Activated naive CD4-positive, alpha-beta T cell treated with anti-CD3 and anti-CD28 coated beads, Interleukin-2, amount 50 U/mL, for 16 hours (primary cell): ENCODE data around the gene PAX8.

Source experiments
- DNase-seq: peaks from one replicate; pipeline ENCODE4 v3.0.0-alpha.2; 2020

PAX8 gene

DNA sequence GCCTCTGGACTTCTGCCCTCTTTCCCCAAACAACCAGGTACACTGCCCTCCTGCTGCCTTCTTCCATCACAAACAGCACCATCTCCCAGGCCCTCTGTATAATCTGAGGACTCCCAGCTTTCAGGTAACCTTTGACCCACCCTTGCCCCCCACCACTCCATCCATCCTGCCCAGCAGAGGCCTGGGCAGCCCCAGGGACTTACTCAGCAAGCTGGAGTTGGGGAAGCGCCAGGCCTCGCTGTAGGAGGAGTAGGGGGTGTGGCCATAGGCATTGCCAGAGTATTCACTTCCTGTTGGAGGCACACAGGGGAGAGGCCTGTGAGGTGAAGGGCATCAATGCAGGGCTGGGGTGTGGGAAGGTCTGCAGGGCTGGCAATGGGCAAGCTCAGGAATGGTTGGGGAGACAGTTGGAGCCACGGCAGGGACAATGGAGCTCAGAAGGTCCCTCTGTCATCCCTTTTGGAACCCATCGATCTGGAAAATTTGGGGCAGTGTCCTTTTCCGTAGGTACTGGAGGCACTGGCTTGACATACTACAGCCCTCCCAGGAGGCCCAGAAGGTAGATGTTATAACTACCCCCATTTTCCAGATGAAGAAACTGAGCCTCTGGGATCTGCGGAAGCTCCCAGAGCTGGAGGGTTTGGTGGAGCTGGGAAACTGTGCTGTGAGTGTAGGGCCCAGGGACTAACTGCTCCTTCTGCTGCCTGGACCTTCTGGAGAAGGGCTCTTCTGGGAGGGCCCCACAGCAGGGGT, 58.7 kb downstream of the PAX8 start:
- DNase-seq: no peak

DNA sequence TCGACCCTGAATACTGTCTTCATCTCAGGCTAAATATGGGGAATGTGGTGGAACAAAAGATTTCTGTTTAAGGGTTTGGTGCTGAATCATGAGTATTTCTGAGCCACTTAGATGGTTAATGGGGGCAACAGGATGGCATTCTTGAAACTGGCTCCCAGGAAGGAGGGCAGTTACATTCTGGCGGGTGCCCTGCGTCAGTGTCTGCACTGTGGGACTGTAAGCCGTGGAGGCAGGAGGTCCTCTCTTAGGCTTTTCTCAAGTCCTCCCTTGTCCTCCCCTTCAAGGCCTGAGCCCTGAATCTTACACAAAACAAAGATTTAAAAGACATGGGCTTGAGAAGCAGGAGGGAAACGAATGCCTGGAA, 59.2 kb downstream of the PAX8 start:
- DNase-seq: no peak

DNA sequence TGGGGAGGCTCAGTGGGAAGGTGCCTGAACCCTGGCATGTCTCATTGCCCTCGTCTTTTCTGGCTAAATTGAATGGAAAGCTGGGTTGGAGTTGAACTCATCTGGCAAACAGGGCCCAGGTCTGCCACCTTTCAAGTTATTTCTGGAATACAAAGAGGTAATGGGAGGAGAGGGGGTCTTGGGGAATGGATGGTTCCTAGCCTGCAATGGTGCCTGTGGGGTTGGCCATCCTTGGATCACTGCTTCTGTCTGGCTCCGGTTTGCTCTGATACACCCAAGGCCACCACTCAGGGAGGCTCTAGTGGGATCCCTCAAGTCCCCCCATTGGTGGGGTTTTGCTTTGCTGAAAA, 59.7 kb downstream of the PAX8 start:
- DNase-seq: no peak

DNA sequence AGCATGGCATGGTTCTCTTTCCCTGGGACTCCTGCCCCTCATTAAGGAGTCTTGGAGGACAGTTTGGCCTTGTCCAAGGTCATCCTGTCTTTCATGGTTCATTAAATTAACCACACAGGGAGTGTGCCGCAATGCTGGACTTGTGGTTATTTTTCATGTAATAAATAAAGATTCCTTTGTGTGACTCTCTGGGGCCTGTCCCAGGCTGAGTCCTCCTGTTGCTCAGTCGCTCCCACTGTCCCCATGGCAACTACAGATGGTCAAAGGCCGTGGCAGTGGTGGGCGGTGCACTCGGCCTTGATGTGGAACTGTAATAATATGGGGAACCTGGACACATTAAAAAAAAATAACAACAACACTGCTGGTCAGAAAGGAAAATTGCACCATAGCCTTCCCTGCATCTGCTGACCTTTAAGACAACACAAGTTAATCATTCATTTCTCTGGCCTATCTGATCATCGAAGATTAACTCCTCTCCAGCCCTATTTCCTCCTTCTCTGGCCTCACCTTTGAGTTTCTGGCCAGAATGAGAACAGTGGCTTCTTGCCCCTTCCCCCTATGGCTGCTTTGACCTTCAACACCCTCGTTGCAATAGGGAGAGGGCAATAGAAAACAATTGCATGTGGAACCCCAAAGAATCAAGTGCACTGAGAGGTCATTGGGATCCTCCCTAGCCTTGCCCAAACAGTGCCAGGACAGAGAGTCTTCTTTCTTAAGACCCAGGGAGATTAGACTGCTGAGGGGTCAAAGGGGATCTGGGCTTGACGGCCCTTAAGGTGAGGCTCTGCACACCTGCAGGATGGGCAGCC, 60.2 kb downstream of the PAX8 start:
- no peak for DNase-seq

DNA sequence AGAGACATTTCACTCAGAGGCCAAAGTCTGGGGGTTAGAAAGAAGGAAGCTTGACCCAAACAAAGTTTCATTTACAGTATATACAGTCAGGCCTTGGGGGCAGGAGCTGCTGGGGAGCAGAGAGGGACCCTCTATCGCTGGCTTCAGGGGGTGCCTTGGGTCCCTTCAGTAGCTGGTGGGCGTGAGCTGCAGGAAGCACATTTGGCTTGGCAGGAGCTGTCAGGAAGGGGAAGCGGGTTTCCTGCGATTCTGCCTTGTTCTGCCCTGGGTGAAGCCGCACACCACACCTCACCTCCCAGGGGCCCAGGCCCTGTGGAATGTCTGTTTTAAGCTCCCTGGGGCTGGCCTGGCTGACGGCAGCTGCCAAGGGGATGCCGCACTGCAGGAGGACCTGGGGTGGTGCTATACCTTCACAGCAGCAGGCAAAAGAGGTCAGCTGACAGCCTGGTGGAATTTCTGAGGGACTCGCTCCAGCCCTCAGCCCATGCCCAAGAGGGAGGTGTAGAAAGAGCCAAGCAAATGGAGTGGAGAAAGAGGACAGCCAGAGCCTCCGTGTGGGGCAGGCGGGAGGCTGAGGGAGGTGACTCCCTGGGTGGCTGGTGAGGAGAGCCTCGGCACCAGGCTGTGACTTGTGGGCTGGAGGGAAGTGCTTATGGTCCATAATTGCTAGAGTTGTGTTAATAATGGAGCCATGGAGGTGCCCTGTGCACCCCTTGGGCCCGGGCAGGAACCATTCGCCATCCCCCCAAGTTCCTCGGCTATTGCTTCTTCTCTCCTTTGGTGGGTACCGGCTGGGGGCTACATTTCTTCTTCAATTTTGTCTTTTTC, 61.1 kb downstream of the PAX8 start:
- no peak for DNase-seq

DNA sequence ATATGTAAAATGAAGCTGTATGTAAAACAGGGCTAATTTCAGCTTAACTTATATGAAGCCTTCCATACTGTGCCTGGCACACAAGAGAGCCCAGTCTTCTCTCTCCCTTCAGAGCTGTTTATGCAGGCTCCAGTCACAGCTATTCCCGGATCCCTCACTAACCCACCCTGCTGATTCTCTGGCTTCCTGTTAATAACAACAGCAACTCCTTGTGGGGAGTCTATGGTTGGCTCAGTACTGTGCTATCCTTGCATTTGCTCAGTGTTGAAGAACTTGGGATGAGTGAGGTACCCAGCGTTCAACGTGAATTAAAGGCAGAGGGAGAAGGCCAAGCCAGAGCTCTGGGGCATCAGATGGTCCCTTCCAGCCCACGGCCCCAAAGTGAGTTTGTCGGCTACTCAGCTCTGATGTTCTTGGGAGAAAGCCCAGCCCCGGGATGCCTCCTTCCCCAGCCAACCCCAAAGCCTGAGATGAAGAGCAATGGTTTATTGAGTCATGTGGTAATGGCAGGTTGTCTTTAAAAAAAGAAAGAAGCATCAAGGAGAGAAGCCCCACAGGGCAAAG, 61.7 kb downstream of the PAX8 start:
- DNase-seq: no peak

DNA sequence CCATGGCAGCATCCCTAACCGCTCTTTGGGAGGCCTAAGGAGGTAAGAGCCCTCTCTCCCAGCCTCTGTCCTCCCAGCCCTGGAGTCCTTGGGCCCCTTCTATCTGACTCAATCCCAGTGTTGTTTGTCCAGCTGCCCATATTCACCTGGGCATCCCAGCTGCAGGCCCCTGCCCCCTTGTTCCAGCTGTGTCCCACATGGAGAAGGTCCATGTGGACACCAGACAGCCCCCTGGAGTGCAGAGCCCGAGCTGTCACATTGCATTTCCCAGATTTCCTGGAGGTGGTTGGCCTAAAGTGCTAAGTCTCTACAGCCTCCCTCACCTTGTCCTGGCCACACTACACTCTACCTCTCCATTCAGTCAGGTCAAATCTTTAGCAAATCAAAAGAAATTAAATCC, 62.4 kb downstream of the PAX8 start:
- no peak for DNase-seq

DNA sequence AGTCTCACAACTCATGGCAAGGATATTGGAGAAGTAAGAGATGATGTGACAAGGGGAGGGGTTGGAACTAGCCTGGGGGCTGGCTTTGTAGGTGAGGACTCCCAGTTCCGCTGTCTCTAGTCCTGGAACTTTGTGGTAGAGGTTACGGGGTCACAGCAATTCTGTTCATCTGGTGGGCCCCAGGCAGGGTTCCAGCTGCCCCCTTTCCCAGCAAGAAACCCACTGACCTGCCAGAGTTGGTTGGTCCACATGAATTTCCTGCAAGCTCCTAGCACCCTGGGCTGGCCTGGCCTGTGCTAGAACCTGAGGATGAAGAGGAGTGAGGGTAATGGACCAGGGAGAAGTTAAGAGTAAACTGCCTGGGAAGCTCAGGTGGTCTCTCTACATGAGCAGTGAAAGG, 63.7 kb downstream of the PAX8 start:
- DNase-seq: no peak

DNA sequence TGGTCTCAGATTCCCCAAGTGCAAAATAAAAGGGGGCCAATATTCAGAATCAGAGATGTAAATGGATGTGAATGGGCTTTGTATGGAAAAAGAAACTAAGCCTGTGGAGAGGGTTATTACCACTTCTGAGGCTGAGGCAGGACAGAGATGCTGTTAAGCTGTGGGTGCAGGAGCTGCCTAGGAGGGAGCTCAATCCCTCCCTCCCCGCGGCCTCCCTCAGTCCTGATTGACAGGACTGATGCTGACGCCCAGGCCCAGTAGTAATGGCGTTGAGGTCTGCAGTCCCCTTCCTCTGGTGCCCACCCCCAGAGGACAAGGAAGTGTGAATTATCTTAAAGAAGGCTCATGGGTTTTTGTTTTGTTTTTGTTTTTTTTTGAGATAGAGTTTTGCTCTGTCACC, 64.6 kb downstream of the PAX8 start:
- no peak for DNase-seq

DNA sequence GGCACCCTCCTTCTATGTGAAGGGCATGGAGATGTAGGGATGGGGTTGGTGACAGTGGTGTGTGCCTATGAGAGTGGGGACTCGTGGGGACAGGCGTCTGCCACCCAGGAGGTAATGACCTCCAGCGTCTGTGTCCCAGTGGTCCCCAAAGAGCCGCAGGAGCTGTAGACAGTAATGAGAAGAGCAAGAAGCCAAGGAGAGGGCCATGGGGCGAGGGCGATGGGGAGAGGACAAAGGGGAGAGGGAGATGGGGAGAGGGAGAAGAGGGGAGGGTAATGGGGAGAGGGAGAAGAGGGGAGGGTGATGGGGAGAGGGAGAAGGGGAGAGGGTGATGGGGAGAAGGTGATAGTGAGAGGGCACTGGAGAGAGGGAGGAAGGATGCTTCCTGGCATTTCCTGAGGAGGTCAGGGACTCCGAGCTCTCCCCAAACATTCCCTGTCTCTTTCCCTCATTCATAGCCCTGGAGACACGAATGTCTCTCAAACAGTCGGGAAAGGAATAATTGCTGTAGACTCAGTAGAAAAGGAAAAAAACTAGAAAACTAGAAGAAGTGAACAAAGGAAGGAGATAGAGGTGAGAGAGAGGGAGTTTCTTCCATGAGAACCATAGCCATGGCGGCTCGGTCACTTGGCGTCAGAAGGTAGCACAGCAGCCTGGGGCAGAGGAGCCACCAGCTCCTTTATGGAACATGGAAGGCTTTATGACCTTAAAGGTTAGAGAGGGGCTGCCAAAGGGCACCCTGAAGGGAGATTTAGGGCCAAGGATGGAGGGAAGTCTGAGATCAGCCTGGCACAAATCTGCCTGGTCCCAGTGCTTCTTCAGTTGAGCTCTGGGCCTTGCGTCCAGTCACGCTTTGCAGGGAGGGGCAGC, 65.4 kb downstream of the PAX8 start:
- no peak for DNase-seq

DNA sequence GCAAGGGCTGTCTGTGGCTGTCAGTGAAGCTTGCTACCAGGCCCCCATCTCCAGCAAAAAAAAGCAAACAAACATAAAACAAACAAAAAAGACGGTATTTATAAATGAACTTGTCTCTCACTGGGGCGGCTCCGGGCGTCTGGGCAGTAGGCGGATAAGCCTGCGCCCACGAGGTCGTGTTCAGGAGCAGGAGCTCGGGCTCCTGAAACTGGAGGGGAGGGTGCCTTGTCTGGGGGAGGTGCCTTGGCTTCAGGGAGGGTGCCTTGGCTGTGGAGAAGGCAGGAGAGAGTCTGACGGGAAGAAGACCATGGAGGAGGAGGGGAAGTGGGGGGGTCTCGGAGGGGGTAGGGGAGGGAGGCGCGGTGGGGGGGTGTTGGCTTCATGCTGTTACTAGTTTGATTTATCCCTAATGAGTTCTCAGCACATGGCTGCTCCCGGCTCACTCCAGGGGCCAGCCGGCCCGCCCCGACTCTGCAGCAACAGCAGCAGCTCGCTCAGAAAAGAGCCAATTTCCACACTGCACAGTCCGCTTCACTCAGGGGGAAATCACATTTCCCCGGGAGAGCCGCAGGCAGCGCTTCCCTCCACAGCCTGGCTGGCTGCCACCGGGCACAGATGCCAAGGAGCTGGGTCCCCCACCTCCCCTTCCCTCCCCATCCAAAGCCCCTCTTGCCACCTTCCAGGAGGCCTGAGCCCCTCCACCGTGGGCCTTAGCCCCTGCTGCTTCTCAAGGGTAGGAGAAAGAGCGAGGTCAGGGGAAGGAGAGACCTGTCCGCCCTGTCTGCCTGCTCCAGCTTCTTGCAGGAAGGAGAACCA, 66.3 kb downstream of the PAX8 start:
- DNase-seq: no peak

DNA sequence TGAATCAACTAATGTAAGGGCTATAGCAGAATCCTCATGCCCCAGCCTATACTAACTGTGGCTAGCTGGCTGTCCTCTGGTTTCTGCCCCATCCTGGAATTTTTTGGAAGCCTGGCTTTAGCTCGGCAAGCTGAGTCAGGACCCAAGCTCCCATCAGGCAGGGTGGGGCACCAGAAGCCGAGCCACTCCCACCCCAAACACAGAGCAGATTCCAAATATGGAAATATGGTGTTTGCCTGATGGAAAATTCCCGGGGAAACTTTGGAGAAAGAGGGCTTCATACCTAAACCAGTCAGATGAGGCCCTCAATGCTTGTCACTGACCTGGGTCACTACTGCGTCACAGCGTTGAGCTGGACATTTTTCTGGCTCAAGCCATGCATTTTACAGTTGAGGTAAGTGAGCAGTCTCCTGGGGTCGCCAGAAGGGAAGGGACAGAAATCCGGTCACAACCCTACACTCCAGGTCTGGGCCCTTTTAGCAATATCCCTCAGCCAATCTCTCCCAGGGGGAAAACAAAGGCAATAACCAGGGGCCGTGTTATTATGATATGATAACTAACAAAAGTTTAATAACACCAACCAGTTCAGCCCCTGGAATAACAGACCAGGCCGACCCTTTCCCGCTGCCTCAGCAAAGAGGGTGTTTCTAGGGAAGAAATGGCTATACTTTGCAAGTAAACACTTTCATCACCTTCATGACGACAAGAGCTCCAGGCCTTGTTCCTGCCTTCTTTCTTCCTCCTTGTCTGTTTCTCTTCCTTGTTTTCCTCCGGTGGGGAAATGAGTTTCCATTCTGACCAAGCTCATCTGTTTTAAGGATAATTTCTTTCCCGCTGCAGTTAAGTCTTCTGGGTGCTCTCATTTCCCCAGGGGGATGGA, 67.3 kb downstream of the PAX8 start:
- no peak for DNase-seq

DNA sequence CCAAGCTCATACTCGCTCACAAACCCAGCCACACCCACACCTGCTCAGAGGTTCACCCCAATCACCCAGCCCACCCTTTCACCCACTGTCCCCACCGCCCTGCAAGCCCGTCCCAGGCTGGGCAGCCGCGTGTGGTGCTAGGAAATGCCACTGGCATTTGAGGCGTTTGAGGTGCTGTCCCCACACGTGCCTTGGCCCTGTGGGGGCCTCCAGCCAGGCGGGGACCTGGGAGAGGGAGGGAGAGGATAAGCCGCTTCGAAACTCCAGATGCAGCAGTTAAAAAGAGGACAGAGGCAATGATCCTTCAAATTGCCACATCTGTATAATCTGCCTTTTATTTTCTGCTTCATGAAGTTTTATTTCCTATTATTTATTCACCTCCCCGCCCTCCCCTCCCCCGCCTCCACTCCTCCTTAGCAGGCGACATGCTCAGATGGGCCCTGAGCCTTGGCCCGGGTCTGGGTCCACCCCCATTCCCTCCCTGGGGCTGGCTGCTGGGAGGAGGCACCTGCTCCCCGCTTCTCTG, 69.0 kb downstream of the PAX8 start:
- no peak for DNase-seq

DNA sequence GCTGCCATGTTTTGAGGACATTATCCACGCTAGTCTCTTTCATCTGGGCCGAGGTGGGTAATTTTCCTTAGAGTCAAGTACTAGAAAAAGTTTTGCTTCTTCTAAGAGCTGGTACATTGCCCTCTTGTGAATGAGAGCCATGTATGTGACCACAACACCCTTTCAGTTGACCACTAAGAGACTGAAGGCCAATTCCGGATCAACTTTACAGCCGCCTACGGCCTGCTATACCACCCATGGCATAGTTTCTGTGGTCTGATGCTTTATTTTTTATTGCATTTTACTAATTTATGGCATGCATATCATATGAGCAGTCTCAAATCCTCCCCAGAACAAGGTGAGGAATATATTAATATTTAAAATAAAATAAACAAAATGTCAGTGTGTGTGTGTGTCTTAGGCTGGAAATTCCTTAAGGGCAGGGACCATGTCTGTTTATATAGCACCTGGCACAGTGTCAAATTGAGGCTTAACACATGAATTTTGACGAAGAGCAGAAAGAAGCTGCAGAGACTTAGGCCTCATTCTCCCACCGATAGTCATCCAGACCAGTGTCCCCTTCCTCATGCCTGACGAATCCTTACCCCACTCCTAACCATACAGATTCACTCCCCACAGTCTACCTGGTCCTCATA, 69.6 kb downstream of the PAX8 start:
- DNase-seq: no peak

DNA sequence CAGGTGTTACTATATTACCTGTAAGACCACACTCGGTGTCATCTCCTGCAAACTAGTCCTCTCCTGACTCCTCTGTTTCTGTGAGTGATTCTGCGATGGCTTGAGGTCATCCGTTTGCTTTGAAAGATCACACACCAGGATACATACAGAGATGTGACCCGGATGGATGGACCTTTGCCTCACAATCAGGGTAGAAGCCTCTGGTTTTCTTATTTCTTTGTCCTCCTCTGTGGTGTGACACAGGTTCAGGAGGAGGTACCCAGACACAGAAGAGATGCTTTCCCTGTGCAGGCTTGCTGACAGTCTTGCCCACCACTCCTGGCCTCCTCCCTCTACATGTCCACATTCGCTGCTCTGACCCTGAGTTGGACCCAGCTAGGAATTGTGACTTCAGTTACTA, 70.3 kb downstream of the PAX8 start:
- no peak for DNase-seq

DNA sequence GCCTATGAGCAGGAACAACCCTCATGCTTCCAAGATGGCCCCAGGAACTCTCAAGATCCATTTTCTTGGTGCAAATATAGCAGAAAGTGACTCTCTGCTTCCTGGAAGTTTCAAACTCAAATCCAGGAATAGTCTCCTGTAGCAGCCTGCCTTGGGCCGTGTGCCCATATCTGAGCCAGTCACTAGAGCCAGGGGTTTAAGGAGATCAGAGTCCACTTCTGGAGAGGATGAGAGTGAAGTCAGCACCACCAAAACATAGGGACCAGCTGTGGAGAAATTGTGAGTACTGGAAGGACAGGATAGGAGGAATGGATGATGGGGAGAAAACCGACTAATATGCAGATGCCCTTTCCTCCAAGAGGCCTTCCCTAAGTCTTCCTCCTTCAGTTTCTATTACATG, 71.7 kb downstream of the PAX8 start:
- no peak for DNase-seq

DNA sequence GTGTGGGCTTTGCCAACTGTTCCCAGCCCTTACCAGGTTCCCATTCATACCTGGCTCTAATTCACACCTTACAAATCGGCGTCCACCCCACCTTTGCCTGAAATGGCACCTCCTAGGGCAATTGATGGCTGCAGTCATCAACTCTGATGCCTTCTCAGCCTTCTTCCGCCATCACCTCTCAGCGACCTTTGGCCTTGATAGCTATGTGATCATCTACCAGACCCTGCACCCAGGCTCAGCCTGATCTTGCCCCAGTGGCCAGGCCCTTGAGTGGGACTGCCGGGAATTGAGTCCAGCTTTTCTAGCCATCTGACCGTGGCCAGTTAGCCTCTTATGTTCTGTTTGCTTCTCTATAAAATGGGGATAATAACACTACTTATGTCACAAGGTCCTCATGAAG, 72.5 kb downstream of the PAX8 start:
- no peak for DNase-seq

DNA sequence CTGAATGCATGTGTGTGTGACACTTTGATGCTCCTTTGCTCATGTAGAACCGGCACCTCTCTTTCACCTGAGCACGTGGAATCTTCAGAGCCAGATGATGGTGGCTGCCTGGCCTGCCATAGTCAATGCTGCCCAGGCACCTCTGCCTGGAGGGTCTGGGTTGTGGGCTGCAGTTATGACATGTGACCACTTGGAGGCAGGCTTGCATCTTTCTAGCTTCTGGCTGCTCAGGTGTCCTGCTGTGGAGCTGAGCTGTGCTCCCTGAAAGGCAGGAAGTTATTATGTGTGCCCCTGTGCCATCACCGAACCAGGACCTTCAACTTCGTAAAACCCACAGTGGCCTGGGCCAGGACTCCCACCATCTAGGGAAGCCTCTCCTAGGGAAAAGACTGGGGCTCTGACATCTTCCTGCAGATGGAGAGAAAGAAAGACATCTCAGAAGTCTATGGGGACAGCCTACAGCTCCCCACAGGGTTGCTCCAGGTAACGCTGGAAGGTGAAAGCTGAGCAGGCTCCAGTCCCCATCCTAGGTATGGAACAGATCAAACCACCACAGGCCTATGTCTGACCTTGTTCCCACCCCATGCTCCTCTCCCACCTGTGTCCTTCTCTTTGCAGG, 74.7 kb downstream of the PAX8 start:
- peak; percentile 75 for DNase-seq

DNA sequence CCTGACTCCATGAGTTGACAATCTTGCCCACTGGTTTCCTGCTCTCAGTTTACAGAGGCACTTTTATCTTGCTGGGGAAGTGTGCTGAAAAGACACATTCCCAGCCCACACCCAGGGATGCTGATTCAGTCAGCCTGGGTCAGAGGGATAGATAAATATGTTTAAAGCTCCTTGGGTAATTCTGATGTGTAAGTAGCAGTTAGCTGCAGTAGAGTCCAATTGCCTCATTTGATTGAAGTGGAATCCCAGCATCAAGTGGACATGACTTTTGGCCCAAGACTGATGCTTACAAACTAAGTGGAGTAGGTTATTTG, 75.5 kb downstream of the PAX8 start:
- no peak for DNase-seq
